ENCODE results near the gene OR10P1.

DNA sequence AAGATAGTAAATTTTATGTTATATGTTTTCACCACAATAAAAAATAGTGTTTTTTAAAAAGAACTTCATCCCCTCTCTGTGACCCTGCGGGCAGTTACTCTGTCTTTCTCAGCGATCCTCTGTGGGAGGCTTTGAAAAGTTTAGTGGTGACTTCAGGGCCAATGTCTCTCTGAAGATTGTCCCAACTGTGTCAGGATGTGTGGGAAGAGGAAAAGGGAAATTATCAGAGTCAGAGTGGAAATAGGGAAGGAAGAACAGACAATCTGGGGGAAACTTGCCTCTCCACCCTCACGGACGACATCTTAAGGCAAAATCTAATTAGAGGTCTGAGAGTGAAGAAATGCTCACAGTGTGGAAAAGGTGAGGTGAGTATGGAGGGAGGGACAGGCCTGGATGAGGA is 3.5 kb upstream of the OR10P1 start:
- TF ChIP-seq CTCF (conservative IDR thresholded peaks at IDR 0.05; ENCODE audit: low read depth, low read length) (no peak), EZH2 (IDR thresholded peaks at IDR 0.05; ENCODE audit: low read length, unreplicated experiment) (no peak), EZH2phosphoT487 (IDR thresholded peaks at IDR 0.05; ENCODE audit: borderline replicate concordance, low read length) (no peak)
